ENCODE measurements around the gene SLC27A6.

Gene SLC27A6

DNA sequence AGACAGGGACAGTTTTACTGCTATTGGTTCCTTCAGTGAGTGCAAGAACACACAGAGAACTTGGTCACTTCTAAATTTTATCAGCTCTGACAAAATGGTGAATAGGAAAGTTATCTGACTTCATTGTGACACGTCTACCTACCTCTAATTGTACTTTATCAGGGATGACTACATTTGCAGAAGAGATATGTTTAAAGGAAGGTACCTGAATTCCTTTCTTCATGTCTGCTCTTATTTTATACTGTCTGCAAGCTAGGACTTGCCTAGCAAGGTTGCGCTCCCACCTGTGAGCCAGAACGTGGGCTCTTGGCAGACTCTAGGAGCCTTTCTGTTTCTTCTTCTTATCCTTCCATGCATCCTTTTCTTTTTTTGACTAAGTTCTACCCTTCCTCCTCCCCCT is 1.6 kb downstream of the SLC27A6 start:
- Mint-ChIP-seq H3K27ac (no peak overlapping the region), H3K4me1 (no peaks in the 10 kb centered on the region), H3K4me3 (no peak overlapping the region), H3K27me3 (peaks cover 17% of the 10 kb centered on the region), H3K36me3 (no peaks in the 10 kb centered on the region), H3K9me3 (no peaks in the 10 kb centered on the region)
- CTCF ChIA-PET: no interaction called here
- DNase-seq: no peak

GRCh38 chr5:128973244-128973643 is 8.0 kb downstream of the SLC27A6 start:
- H3K27ac Mint-ChIP-seq: no peak overlapping the region
- CTCF ChIA-PET: no interaction called here
- H3K4me3 Mint-ChIP-seq: no peak overlapping the region
- no peaks in the 10 kb centered on the region for H3K27me3 Mint-ChIP-seq
- no peaks in the 10 kb centered on the region for H3K9me3 Mint-ChIP-seq
- DNase-seq: no peak
- H3K4me1 Mint-ChIP-seq: no peaks in the 10 kb centered on the region
- H3K36me3 Mint-ChIP-seq: no peaks in the 10 kb centered on the region

DNA sequence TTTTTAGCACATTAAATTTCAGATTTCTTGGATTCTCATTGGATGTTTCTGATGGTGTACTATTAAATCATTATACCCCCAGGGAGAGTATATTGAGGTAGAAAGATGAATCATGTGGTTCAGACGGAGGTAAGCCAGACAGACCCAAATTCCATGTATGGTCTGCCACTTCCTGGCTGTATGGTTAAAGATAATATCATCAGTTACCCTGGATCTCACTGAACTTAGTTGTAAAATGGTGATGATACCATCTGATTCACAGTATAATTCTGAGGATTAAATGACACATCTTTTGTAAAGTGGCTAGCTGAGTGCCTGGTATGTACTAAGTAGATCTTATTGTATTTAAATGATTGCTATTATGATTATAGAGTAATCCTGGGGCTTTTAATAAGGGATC is 9.3 kb downstream of the SLC27A6 start:
- DNase-seq: no peak
- Mint-ChIP-seq H3K4me3 (no peak overlapping the region), H3K27me3 (no peaks in the 10 kb centered on the region), H3K9me3 (no peaks in the 10 kb centered on the region), H3K27ac (no peak overlapping the region), H3K36me3 (no peaks in the 10 kb centered on the region), H3K4me1 (no peaks in the 10 kb centered on the region)
- CTCF ChIA-PET: no interaction called here

- no peaks in the 10 kb centered on the region for H3K9me3 Mint-ChIP-seq
- H3K36me3 Mint-ChIP-seq: no peaks in the 10 kb centered on the region
- CTCF ChIA-PET: no interaction called here
- H3K27ac Mint-ChIP-seq: no peak overlapping the region
- H3K27me3 Mint-ChIP-seq: no peaks in the 10 kb centered on the region
- no peak overlapping the region for H3K4me3 Mint-ChIP-seq
- no peak for DNase-seq
- no peaks in the 10 kb centered on the region for H3K4me1 Mint-ChIP-seq
Measured at GRCh38 chr5:128979761-128980160, 14.5 kb downstream of the SLC27A6 start.

DNA sequence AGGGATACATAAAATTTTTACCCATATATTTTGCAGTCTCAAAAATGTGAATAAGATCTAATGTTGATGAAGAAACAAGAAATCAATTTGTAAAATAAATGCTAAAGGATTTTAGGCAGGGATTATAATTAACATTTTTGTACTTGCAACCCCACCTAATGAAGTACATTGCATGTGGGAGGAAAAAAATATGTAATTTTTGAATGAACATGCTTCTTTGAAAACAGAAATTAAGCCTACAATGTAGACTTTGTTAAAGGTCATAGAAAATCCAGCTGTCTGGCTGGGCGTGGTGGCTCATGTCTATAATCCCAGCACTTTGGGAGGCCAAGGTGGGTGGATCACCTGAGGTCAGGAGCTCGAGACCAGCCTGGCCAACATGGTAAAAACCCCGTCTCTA is 15.6 kb downstream of the SLC27A6 start:
- Mint-ChIP-seq H3K27me3 (no peaks in the 10 kb centered on the region), H3K4me3 (no peak overlapping the region), H3K27ac (no peak overlapping the region), H3K4me1 (no peaks in the 10 kb centered on the region), H3K9me3 (no peaks in the 10 kb centered on the region), H3K36me3 (no peaks in the 10 kb centered on the region)
- CTCF ChIA-PET: no interaction called here
- DNase-seq: no peak

DNA sequence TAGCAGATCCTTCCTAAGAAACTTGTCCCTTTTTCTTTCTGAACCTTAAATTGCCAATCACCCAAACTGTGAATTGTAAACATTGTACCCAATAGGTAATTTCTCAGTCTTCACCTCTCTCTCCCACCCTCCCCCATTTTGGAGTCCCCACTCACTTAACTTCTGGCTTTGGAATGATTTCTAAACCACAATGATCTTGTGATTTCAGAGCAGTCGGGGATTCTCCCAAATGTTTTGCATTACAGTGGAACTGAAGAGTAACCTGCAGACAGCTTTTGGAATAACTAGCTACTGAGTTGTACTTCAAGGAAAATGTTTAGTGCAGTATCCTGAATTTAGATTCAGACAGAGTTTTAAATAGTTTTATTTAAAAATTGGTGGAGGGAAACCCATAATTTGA is 19.2 kb downstream of the SLC27A6 start:
- Mint-ChIP-seq H3K27ac (no peak overlapping the region), H3K9me3 (no peaks in the 10 kb centered on the region), H3K4me3 (no peak overlapping the region), H3K36me3 (no peaks in the 10 kb centered on the region), H3K27me3 (no peaks in the 10 kb centered on the region), H3K4me1 (no peaks in the 10 kb centered on the region)
- DNase-seq: no peak
- CTCF ChIA-PET: no interaction called here

GRCh38 chr5:128988476-128988875 is 23.2 kb downstream of the SLC27A6 start:
- Mint-ChIP-seq H3K4me1 (no peaks in the 10 kb centered on the region), H3K27ac (no peak overlapping the region), H3K36me3 (no peaks in the 10 kb centered on the region), H3K27me3 (no peaks in the 10 kb centered on the region), H3K9me3 (no peaks in the 10 kb centered on the region), H3K4me3 (no peak overlapping the region)
- CTCF ChIA-PET: no interaction called here
- DNase-seq: no peak

DNA sequence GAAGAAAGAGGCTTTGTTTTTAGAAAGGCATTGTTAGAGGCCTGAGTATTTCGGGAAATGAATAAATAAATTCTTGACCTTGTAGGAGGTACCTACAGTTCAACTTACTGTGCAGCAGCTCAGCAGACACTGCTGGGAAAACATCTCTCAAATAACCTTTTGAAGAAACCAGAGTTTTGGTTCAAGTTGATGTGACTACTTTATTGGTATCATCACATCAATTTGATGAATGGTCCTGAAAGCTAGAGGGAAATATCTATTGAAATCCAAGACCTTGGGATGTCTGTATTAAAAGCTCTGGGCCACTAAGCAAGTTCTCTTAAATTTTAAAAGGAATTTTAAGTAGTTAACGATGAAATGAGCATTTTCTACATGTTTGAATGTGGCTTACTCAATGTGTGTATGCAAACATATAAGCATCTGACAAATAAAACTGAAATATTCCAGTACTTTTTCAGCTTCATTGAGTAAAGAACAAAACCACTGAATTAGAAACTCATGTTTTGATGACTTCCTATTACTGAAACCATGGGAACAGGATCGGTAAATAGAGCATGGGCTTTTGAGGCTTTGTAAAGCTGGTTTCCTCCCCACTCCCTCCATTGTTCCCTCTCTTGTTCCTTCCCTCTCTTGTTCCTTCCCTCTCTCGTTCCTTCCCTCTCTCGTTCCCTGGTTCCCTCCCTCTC is 36.7 kb downstream of the SLC27A6 start:
- H3K4me3 Mint-ChIP-seq: no peak overlapping the region
- no peaks in the 10 kb centered on the region for H3K27me3 Mint-ChIP-seq
- H3K27ac Mint-ChIP-seq: no peak overlapping the region
- CTCF ChIA-PET: no interaction called here
- no peak for DNase-seq
- H3K36me3 Mint-ChIP-seq: no peaks in the 10 kb centered on the region
- no peaks in the 10 kb centered on the region for H3K4me1 Mint-ChIP-seq
- H3K9me3 Mint-ChIP-seq: no peaks in the 10 kb centered on the region

GRCh38 chr5:129002527-129002842 is 37.2 kb downstream of the SLC27A6 start:
- Mint-ChIP-seq H3K36me3 (no peaks in the 10 kb centered on the region), H3K9me3 (no peaks in the 10 kb centered on the region), H3K4me3 (no peak overlapping the region), H3K27me3 (no peaks in the 10 kb centered on the region), H3K4me1 (no peaks in the 10 kb centered on the region), H3K27ac (no peak overlapping the region)
- no peak for DNase-seq
- CTCF ChIA-PET: no interaction called here

DNA sequence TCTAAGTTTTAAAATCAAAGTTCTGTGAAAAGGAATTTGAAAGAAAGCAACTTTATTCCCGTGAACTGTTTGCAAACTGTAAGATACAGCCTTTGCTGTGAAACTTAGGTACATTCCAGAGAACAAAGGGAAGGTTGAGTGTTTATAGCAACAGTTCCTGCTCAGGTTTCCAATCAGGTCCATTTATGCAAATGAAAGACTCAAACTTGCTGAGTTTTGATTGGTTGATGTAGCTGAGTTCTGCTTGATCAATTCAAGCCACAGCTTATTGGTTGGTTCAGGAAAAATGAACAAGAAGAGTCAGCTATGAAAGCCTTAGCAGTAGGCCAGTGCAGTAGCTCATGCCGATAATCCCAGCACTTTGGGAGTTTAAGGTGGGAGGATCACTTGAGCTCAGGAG is 37.9 kb downstream of the SLC27A6 start:
- Mint-ChIP-seq H3K4me1 (no peaks in the 10 kb centered on the region), H3K9me3 (no peaks in the 10 kb centered on the region), H3K27ac (no peak overlapping the region), H3K27me3 (no peaks in the 10 kb centered on the region), H3K36me3 (no peaks in the 10 kb centered on the region), H3K4me3 (no peak overlapping the region)
- CTCF ChIA-PET: no interaction called here
- no peak for DNase-seq

DNA sequence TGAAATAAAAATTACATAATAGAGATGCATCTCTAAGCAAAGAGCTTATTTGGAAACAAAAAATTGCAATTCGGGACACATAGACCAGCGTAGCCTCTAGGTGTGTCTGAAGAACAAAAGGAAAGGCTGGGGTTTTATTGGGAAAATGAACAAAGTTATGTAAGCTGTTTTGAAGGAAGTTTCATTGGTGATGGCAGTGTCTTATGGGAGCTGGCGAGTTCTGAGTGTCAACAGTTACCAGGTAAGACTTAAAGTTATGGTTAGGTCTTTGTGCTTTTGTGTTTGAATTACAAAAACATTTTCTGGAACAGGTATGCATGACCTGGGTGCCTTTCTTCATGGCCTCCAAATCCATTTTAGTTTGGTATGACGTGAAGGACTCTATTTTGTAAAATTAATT is 48.9 kb downstream of the SLC27A6 start:
- Mint-ChIP-seq H3K9me3 (no peaks in the 10 kb centered on the region), H3K4me1 (no peaks in the 10 kb centered on the region), H3K36me3 (no peaks in the 10 kb centered on the region), H3K27ac (no peak overlapping the region), H3K4me3 (no peak overlapping the region), H3K27me3 (no peaks in the 10 kb centered on the region)
- DNase-seq: no peak
- CTCF ChIA-PET: no interaction called here

GRCh38 chr5:129018837-129019236 is 53.5 kb downstream of the SLC27A6 start:
- Mint-ChIP-seq H3K27ac (no peak overlapping the region), H3K4me1 (no peaks in the 10 kb centered on the region), H3K9me3 (no peaks in the 10 kb centered on the region), H3K4me3 (no peak overlapping the region), H3K36me3 (no peaks in the 10 kb centered on the region), H3K27me3 (no peaks in the 10 kb centered on the region)
- DNase-seq: no peak
- CTCF ChIA-PET: no interaction called here

- Mint-ChIP-seq H3K36me3 (no peaks in the 10 kb centered on the region), H3K4me1 (no peaks in the 10 kb centered on the region), H3K27me3 (no peaks in the 10 kb centered on the region), H3K9me3 (no peaks in the 10 kb centered on the region), H3K27ac (no peak overlapping the region), H3K4me3 (no peak overlapping the region)
- CTCF ChIA-PET: no interaction called here
- no peak for DNase-seq
Measured at GRCh38 chr5:129019401-129019908, 54.2 kb downstream of the SLC27A6 start.

DNA sequence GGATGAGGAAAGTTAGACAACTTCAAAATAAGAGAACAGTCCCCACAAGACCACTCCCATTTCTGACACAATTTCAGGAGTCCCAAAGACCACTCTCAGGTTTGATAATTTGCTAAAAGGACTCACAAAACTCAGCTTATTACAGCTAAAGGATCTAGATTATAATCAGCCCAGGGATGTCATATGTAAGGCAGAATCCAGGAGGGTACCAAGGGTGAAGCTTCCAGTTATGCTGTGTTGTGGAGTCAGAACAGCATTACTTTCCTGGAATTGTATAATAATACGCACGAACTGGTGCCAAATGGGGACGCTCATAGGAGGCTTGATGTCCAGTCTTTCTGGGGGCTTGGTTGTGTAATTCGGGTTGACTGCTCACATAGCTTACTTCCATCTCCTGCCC is 55.4 kb downstream of the SLC27A6 start:
- no peaks in the 10 kb centered on the region for H3K4me1 Mint-ChIP-seq
- no peaks in the 10 kb centered on the region for H3K27me3 Mint-ChIP-seq
- no peak overlapping the region for H3K27ac Mint-ChIP-seq
- DNase-seq: no peak
- CTCF ChIA-PET: no interaction called here
- H3K9me3 Mint-ChIP-seq: no peaks in the 10 kb centered on the region
- H3K4me3 Mint-ChIP-seq: no peak overlapping the region
- no peaks in the 10 kb centered on the region for H3K36me3 Mint-ChIP-seq

GRCh38 chr5:129021744-129022143 is 56.5 kb downstream of the SLC27A6 start:
- Mint-ChIP-seq H3K4me3 (no peak overlapping the region), H3K36me3 (no peaks in the 10 kb centered on the region), H3K4me1 (no peaks in the 10 kb centered on the region), H3K27ac (no peak overlapping the region), H3K9me3 (no peaks in the 10 kb centered on the region), H3K27me3 (no peaks in the 10 kb centered on the region)
- DNase-seq: no peak
- CTCF ChIA-PET: no interaction called here

- H3K27me3 Mint-ChIP-seq: no peaks in the 10 kb centered on the region
Measured at GRCh38 chr5:129022599-129022998, 57.3 kb downstream of the SLC27A6 start.

More at GRCh38 chr5:129022599-129022998, 57.3 kb downstream of the SLC27A6 start:
- no peak for DNase-seq
- Mint-ChIP-seq H3K27ac (no peak overlapping the region), H3K9me3 (no peaks in the 10 kb centered on the region), H3K4me3 (no peak overlapping the region), H3K4me1 (no peaks in the 10 kb centered on the region), H3K36me3 (no peaks in the 10 kb centered on the region)
- CTCF ChIA-PET: no interaction called here

Data from activated naive CD4-positive, alpha-beta T cell treated with anti-CD3 and anti-CD28 coated beads, Interleukin-2, amount 10 ng/mL, durations not matched to agents 7 days and 5 days (primary cell).